Common myeloid progenitor, CD34-positive (primary cell): ENCODE data around the gene EID2.

Experiments
- CTCF ChIA-PET: fragments of 350-600 bp; sonication (Branson Sonifier 250); formaldehyde crosslinking; loops from one replicate; lab custom pipeline; 2021; ENCODE audit warnings: antibody characterized with exemption; lab: Charles Lee
- POLR2A ChIA-PET: fragments of 350-600 bp; sonication (Branson Sonifier 250); formaldehyde crosslinking; loops from one replicate; lab custom pipeline; 2021; ENCODE audit warnings: antibody characterized with exemption; lab: Charles Lee
- DNase-seq, 3 donors: peaks; one replicate each; pipeline versions ENCODE4 v3.0.0 to v3.0.0-alpha.2; 2013
- H3K27ac ChIP-seq, 2 experiments: 1 replicate in 1 of 2; 2 replicates in 1 of 2; pipeline ENCODE4 v1.7.0; 2013; ENCODE audit warnings: inconsistent platforms in 2 of 2, low read length in 2 of 2, mild to moderate bottlenecking in 2 of 2, low read depth in 1 of 2, moderate library complexity in 1 of 2; ENCODE audit not compliant: severe bottlenecking in 2 of 2, insufficient read depth in 1 of 2, poor library complexity in 1 of 2
- H3K27me3 ChIP-seq, 5 experiments: replicated peaks in 2 of 5; 1 replicate in 3 of 5; 2 replicates in 2 of 5; pipeline versions ENCODE4 v1.6.1 to v1.7.0; 2013; ENCODE audit warnings: low read length in 4 of 5, mild to moderate bottlenecking in 2 of 5, moderate library complexity in 2 of 5, inconsistent platforms in 1 of 5; ENCODE audit not compliant: insufficient read depth in 5 of 5, control insufficient read depth in 4 of 5
- H3K36me3 ChIP-seq, 4 experiments: 1 replicate in 2 of 4; 2 replicates in 2 of 4; pipeline versions ENCODE4 v1.6.1 to v1.7.0; 2013; ENCODE audit warnings: low read length in 3 of 4, control low read depth in 1 of 4, mild to moderate bottlenecking in 1 of 4; ENCODE audit not compliant: control insufficient read depth in 4 of 4, insufficient read depth in 4 of 4
- H3K4me1 ChIP-seq, 4 experiments: 1 replicate in 3 of 4; 2 replicates in 1 of 4; pipeline versions ENCODE4 v1.6.1 to v1.7.1; 2013; ENCODE audit warnings: low read length in 3 of 4, mild to moderate bottlenecking in 3 of 4, control low read depth in 1 of 4, inconsistent platforms in 1 of 4, moderate library complexity in 1 of 4; ENCODE audit not compliant: control insufficient read depth in 4 of 4, insufficient read depth in 4 of 4; ENCODE audit errors: control extremely low read depth in 1 of 4
- H3K4me3 ChIP-seq, 7 experiments: 1 replicate in 4 of 7; 2 replicates in 3 of 7; pipeline versions ENCODE4 v1.5.1 to v1.7.0; 2013; ENCODE audit warnings: mild to moderate bottlenecking in 7 of 7, low read length in 6 of 7, moderate library complexity in 6 of 7, inconsistent platforms in 2 of 7, low read depth in 2 of 7, control low read depth in 1 of 7; ENCODE audit not compliant: insufficient read depth in 4 of 7, control insufficient read depth in 1 of 7; ENCODE audit errors: extremely low read depth in 1 of 7
- H3K9me3 ChIP-seq, 5 experiments: 1 replicate in 4 of 5; 2 replicates in 1 of 5; pipeline versions ENCODE4 v1.6.1 to v1.7.1; 2013; ENCODE audit warnings: low read length in 4 of 5, mild to moderate bottlenecking in 2 of 5, inconsistent platforms in 1 of 5, low read depth in 1 of 5, moderate library complexity in 1 of 5; ENCODE audit not compliant: control insufficient read depth in 4 of 5, insufficient read depth in 2 of 5; ENCODE audit errors: control extremely low read depth in 1 of 5
- WGBS: methylation state at CpG from one replicate; pipeline ENCODE4 v1.1.5; 2013; ENCODE audit not compliant: insufficient coverage; 5-methylcytosine and 5-hydroxymethylcytosine counted together

Gene EID2

DNA sequence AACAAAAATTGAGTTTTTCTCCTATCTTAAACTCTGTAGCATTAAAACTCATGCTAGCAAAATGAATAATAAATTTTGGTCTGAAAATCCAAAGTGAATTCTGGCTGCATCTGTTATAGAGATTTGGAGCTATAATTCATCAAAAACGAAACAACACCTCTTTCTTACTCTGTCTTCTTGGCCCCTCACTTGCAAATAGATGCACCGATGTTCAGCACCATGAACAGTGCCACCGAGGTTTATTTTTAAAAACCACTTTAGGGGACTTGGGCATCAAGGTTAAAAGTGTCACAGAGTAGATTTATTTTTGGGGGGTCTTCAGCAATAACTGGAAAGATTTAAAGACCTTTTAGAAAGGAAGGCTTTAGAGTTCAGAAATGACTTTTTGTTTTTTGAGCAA is 26.1 kb upstream of the EID2 start:
- ChIA-PET POLR2A (no interaction called here), CTCF (no interaction called here)
- 63% methylated on average over 2 of the region's 3 CpGs for WGBS
- Histone ChIP-seq H3K27ac (no peak overlapping the region), H3K27me3 (peaks cover 3 to 30% (median 10%) of the 10 kb centered on the region in 5 experiments), H3K4me3 (no peak overlapping the region), H3K4me1 (no peaks in the 10 kb centered on the region), H3K9me3 (no peaks in the 10 kb centered on the region), H3K36me3 (no peaks in the 10 kb centered on the region)
- DNase-seq, result no peak

DNA sequence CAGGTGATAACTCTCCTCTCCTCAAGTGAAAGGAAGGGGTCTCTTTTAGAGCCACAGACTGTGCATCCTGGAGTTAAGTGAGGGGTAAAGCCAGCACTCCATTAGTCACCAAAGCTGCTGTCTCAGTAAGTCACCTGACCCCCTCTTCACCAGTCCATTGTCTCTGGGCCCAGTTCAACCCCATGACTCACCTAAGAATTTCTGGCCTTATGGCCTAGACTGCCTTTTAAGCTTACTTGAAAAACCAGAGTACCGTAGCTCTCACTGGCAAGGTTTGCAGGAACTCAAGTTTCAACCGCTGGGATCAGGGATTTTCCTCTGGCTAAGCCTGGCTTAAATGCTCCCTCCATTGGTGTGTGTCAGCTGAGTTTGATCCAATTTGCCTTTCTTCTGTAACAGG is 23.4 kb upstream of the EID2 start:
- DNase-seq, result no peak
- WGBS, result 96% methylated on average over 2 of the region's 2 CpGs
- H3K4me1 ChIP-seq, result no peaks in the 10 kb centered on the region
- no peaks in the 10 kb centered on the region for H3K9me3 ChIP-seq
- peaks cover 3 to 16% (median 5%) of the 10 kb centered on the region in 5 experiments for H3K27me3 ChIP-seq
- CTCF ChIA-PET, result no interaction called here
- no peak overlapping the region for H3K27ac ChIP-seq
- POLR2A ChIA-PET, result no interaction called here
- H3K4me3 ChIP-seq, result no peak overlapping the region
- H3K36me3 ChIP-seq, result no peaks in the 10 kb centered on the region

DNA sequence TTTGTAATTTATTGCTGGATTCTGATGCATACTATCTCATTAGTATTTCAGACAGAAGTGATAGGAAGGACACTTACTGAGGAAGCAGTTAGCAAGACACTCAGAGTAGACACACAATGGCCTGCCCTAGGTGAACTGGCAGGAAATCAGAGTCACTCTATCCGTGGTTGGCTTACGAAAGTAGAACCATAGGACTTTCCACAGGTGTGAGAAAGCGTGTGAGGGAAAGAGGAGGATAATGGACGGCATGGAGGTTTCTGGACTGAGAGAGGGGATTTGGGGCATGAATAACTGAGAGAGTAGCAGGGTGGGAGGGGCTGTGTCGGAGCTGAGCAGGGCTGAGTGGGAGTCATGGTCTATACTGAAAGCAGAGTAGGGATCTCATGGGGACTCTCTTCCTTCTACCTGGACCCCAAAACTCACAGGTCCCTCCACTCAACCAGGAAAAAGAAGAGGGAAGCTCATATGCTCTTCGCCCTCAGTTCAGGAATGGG is 18.7 kb upstream of the EID2 start:
- WGBS, result 86% methylated on average over 4 of the region's 6 CpGs
- H3K27ac ChIP-seq, result no peak overlapping the region
- H3K4me3 ChIP-seq, result no peak overlapping the region
- H3K9me3 ChIP-seq, result no peaks in the 10 kb centered on the region
- peaks cover 0 to 7% (median 0%) of the 10 kb centered on the region in 5 experiments for H3K27me3 ChIP-seq
- DNase-seq, result no peak
- H3K36me3 ChIP-seq, result no peaks in the 10 kb centered on the region
- POLR2A ChIA-PET, result no interaction called here
- no peaks in the 10 kb centered on the region for H3K4me1 ChIP-seq
- CTCF ChIA-PET, result no interaction called here

DNA sequence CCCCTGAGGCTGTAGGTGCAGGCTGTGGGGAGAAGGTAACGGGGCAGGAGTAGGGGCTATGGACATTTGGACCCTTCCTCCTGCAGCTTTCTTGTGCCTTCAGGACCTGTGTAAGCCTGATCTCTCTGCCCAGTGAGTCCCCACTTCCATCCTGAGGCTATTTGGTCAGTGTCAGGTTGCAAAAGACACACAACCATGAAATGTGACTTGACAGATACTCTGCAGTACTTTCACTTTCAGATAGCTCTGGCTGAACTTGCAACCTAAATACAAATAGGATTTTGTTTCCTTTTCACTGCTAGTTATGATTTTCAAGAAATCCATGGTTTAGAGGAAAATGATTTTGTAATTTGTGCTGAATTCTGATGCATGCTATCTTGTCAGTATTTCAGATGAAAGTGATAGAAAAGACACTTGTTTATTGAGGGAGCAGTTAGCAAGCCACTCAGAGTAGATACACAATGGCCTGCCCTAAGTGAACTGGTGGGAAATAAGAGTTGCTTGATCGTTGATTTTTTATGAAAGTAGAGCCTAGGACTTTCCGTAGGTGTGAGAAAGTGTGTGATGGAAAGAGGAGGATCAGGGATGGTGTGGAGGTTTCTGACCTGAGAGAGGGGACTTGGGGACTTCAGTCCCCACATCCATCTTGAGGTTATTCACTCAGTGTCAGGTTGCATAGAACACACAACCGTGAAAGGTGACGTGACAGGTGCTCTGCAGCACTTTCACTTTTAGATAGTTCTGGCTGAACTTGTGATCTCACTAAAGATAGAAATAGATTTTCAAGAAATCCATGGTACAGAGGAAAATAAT is 18.1 kb upstream of the EID2 start:
- peak in 2 of 3 donors; percentile 19 to 23 for DNase-seq
- no peak overlapping the region for H3K27ac ChIP-seq
- 95% methylated on average over 4 of the region's 5 CpGs for WGBS
- H3K36me3 ChIP-seq, result no peaks in the 10 kb centered on the region
- ChIA-PET CTCF (no interaction called here), POLR2A (no interaction called here)
- no peaks in the 10 kb centered on the region for H3K9me3 ChIP-seq
- H3K4me1 ChIP-seq, result peaks cover 0 to 2% (median under 1%) of the 10 kb centered on the region in 4 experiments
- no peak overlapping the region for H3K4me3 ChIP-seq
- peaks cover 0 to 5% (median 0%) of the 10 kb centered on the region in 5 experiments for H3K27me3 ChIP-seq

DNA sequence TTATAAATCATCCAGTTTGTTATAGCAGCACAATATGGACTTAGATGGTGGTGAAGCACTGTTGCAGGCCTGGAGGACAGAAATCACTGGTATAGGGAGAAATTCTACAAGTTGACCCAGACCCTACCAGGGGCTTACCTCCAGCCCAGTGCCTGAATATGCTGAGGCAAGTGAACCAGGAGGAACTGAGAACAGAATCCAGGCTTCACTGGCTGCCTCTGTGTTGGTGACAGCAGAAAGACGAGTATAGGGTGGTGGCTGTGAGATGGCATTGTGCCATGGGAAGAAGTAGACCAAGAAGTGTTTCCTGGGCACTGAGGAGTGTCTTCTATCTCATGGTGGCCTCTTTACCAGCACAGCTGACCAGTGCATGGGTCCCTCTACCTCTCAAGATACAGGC is 15.9 kb upstream of the EID2 start:
- ChIA-PET CTCF (no interaction called here), POLR2A (no interaction called here)
- no peak overlapping the region for H3K4me3 ChIP-seq
- no peaks in the 10 kb centered on the region for H3K36me3 ChIP-seq
- H3K27ac ChIP-seq, result no peak overlapping the region
- WGBS, result 83% methylated on average over 1 of the region's 1 CpG
- H3K27me3 ChIP-seq, result peaks cover 0 to 5% (median 0%) of the 10 kb centered on the region in 5 experiments
- DNase-seq, result no peak
- H3K9me3 ChIP-seq, result no peaks in the 10 kb centered on the region
- H3K4me1 ChIP-seq, result peaks cover 0 to 18% (median 15%) of the 10 kb centered on the region in 4 experiments

DNA sequence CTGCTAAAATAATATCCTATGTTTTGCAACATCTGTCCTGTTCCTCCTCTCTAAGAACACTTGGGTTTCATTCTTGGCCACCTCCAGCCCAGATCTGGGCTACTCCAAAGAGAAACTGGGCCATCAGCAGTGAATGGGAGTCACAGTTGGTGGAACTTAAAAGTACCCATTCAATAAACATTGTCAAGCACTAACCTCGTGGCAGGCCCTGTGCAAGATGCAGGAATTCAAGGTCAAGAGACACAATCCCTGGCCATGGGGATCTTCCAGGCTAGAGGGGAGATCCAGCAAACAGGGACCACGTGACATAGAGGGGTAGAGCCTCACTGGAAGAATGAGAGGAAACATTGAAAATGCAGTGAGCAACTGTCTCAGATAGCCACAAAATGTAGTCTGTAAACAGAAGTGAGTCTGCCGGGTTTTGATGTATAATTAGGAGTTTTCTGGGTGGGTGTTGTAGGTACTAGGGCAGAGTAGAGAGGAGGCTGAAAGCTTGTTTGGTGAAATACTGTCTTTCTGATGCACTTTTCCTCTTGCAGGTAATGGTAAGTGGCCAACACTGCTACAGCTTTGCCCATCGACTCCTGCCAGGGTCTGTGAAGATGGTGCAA is 14.8 kb upstream of the EID2 start:
- Histone ChIP-seq H3K27ac (no peak overlapping the region), H3K4me3 (no peak overlapping the region), H3K4me1 (peaks cover 0 to 18% (median 15%) of the 10 kb centered on the region in 4 experiments), H3K9me3 (no peaks in the 10 kb centered on the region), H3K27me3 (peaks cover 0 to 5% (median 0%) of the 10 kb centered on the region in 5 experiments), H3K36me3 (no peaks in the 10 kb centered on the region)
- no peak for DNase-seq
- ChIA-PET POLR2A (no interaction called here), CTCF (no interaction called here)
- 90% methylated on average over 4 of the region's 4 CpGs for WGBS

DNA sequence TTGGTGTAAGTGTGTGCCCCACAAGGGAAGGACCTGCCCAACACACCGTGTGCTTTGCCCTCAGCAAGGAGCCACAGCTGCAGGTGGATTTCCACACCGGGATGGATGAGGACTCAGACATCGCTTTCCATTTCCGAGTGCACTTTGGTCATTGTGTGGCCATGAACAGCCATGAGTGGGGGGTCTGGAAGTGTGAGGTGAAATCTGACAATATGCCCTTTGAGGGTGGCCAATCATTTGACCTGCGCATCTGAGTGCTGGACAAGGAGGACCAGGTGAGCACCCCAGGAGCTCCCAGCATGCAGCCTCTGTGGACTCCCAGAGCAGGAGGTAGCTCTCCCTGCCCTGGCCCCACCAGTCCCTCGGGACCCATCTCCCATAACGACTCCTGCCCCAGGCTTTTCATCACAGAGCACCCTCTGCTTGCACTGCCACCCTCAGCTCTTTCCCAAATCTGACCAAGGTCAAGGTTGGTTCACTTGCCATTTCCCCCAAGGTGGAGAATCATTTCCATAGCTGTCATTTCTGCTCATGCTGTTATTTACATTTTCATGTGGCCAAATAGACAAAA is 13.2 kb upstream of the EID2 start:
- ChIA-PET CTCF (interaction anchor here (1.3 kb wide), 1 partner anchor 291 kb away, joined by 3 read pairs; no protein-coding TSS in a partner anchor), POLR2A (no interaction called here)
- Histone ChIP-seq H3K4me1 (peaks cover 0 to 18% (median 15%) of the 10 kb centered on the region in 4 experiments), H3K9me3 (no peaks in the 10 kb centered on the region), H3K36me3 (no peaks in the 10 kb centered on the region), H3K27ac (no peak overlapping the region), H3K4me3 (no peak overlapping the region), H3K27me3 (peaks cover 0 to 3% (median 0%) of the 10 kb centered on the region in 5 experiments)
- WGBS, result 81% methylated on average over 7 of the region's 7 CpGs
- no peak for DNase-seq
